Neural cell (in vitro differentiated cells): ENCODE results near the gene ZNF839.

Experiments
- CTCF ChIP-seq: fragments of 450-650 bp; IDR thresholded peaks from 2 replicates; pipeline ENCODE4 v1.5.1; 2014; ENCODE audit warnings: antibody characterized with exemption, mild to moderate bottlenecking, moderate library complexity; ENCODE audit not compliant: poor library complexity, severe bottlenecking
- EP300 ChIP-seq: fragments of 450-650 bp; conservative IDR thresholded peaks from 2 replicates; pipeline ENCODE4 v1.6.1; 2014; ENCODE audit warnings: antibody characterized with exemption, mild to moderate bottlenecking, moderate library complexity; ENCODE audit not compliant: poor library complexity, severe bottlenecking
- EZH2 ChIP-seq: fragments of 200-600, 300-800 bp; shearing (Covaris generic), sonication (generic); IDR thresholded peaks from 2 replicates; pipeline ENCODE4 v1.6.1; 2014; ENCODE audit warnings: antibody characterized with exemption, low read length, borderline replicate concordance, mild to moderate bottlenecking; ENCODE audit not compliant: insufficient read depth, poor library complexity, severe bottlenecking
- POLR2AphosphoS5 ChIP-seq: IDR thresholded peaks from 2 replicates; pipeline ENCODE4 v1.6.1; 2012
- TAF1 ChIP-seq: IDR thresholded peaks from 2 replicates; pipeline ENCODE4 v1.6.1; 2012; ENCODE audit warnings: low read depth

- TF ChIP-seq CTCF (no peak), EZH2 (no peak), EP300 (no peak), TAF1 (no peak), POLR2AphosphoS5 (no peak)
These were observed 35.9 kb upstream of the ZNF839 start for GRCh38 chr14:102283631-102284129.
